Activated T-helper 17 cell treated with anti-CD3 and anti-CD28 coated beads, Interleukin-2, amount 50 U/mL, for 72 hours (primary cell): ENCODE measurements around the gene CILP. TPM values are rescaled to one million over a fixed set of nuclear protein-coding genes. Genes with fewer than 3 reads are reported as not detected.

Experiments used
- ATAC-seq: fragments of 150-1000 bp; cut with Tn5 transposase; replicated peaks from 2 replicates; pipeline ENCODE4 v1.10.0; 2021; ENCODE audit warnings: mild to moderate bottlenecking, moderate library complexity
- H3K27ac Mint-ChIP-seq: one replicate; pipeline ENCODE4 v1.8.0; 2022; ENCODE audit warnings: mixed read lengths
- H3K27me3 Mint-ChIP-seq: one replicate; pipeline ENCODE4 v1.8.0; 2022; ENCODE audit warnings: mixed read lengths
- H3K36me3 Mint-ChIP-seq: one replicate; pipeline ENCODE4 v1.8.0; 2022; ENCODE audit warnings: low read depth, mild to moderate bottlenecking, mixed read lengths
- H3K4me1 Mint-ChIP-seq: one replicate; pipeline ENCODE4 v1.8.0; 2022; ENCODE audit warnings: mixed read lengths
- H3K4me3 Mint-ChIP-seq: one replicate; pipeline ENCODE4 v1.8.0; 2022; ENCODE audit warnings: mild to moderate bottlenecking, mixed read lengths
- H3K9me3 Mint-ChIP-seq: one replicate; pipeline ENCODE4 v1.8.0; 2022; ENCODE audit warnings: mixed read lengths
- total RNA-seq, 2 donors: library from RNA; stranded (reverse); gene quantifications; one replicate each; pipeline ENCODE4 v1.2.3, GENCODE V29; 2022

Gene CILP
- total RNA-seq, 2 donors from 2014 or later, result 0.05 to 0.09 TPM

DNA sequence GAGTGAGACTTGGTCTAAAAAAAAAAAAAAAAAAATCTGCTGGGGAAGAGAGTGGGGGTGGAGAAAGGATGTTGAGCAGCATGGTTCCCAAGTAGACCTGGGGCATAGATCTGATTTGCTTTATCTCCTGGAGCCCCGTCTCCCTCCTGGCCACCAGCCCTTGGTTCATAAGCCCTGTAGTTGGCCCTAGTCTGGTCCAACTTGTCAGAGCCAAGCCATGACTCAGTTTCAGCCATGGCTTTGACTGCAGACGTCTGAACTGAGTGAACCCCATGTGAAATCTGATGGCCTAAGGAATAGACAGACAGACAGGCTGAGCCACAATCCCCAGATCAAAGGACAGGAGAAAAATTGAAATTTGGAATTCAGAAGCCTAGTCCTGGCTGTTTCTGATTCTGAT is 2.0 kb upstream of the CILP start:
- Mint-ChIP-seq H3K27ac (no peak overlapping the region), H3K36me3 (no peaks in the 10 kb centered on the region), H3K9me3 (no peaks in the 10 kb centered on the region), H3K4me1 (peaks cover 5% of the 10 kb centered on the region), H3K4me3 (no peak overlapping the region), H3K27me3 (no peaks in the 10 kb centered on the region)
- ATAC-seq, result no peak

- no peaks in the 10 kb centered on the region for H3K36me3 Mint-ChIP-seq
- H3K27ac Mint-ChIP-seq, result no peak overlapping the region
- no peaks in the 10 kb centered on the region for H3K9me3 Mint-ChIP-seq
- no peaks in the 10 kb centered on the region for H3K4me1 Mint-ChIP-seq
- ATAC-seq, result peak; percentile 72
- no peaks in the 10 kb centered on the region for H3K27me3 Mint-ChIP-seq
- no peak overlapping the region for H3K4me3 Mint-ChIP-seq
Observed at GRCh38 chr15:65212097-65212496, 824 bp upstream of the CILP start.

DNA sequence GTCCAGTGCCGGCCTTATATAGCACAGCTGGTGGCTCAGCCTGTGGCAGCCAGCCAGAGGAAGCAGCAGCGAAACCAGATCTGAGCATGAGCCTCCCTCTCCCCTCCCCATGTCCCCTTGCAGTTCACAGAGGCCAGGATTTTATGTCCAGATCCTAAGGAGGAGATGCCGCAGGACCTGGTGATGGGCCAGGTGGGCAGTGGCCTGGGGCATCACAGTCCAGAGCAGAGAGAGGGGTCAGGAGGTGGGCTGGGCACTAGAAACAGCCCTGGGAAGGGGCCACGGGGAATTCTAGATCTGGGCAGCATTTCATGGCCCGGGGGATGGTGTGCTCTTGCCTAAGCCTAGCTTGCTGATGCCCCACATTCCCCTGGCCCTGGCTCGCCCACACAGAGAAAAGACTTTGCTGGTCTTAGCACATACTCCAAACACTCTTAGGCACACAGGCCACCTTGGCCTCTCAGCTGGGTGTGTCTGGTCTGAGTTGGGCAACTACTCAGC is 259 bp upstream of the CILP start:
- no peaks in the 10 kb centered on the region for H3K9me3 Mint-ChIP-seq
- no peak overlapping the region for H3K27ac Mint-ChIP-seq
- no peaks in the 10 kb centered on the region for H3K36me3 Mint-ChIP-seq
- H3K4me1 Mint-ChIP-seq, result no peaks in the 10 kb centered on the region
- no peak overlapping the region for H3K4me3 Mint-ChIP-seq
- ATAC-seq, result no peak
- no peaks in the 10 kb centered on the region for H3K27me3 Mint-ChIP-seq

DNA sequence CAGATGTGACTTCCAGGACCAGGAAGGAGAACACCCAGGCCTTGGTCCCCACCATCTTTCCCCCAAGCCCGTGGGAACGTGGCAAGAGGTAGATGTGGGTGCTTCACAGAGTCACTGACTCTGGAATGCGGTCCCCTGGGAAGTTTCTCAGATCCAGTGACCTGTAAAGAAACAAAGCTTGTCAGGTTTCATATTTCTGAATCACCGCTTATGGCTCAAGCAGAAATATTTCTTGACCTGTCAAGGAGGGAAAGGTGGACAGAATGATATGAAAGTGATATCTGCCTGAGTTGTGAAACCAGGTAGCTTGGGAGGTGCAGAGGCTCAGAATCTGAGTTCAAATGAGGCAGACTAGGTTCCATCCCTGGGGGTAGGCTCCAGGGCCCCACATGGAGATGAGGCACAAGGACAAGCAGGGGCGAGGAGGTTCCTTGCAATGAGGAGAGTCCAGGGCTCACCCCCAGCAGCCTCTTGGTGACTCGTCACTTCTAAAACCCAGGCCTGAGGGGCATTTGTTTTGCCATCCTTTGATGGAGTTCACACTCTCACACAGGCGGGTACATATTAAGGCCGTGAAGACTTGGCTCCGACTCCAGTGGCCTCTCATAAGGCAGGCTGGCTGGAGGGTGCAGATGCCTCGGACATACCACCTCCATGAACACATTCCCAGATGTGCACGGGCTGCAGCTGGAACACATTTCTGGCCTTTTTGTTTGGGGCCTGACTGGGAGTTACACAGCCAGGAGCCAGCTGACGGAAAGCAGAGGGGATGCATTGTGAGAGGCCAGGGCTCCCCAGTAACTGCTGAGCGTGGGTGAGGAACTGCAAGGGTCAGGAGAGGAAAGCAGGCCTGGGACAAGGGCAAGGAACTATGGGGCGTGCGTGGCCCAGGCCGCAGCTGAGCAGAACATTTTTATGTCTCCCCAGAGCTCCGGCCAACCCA is 1.3 kb downstream of the CILP start:
- H3K9me3 Mint-ChIP-seq, result no peaks in the 10 kb centered on the region
- no peak for ATAC-seq
- no peaks in the 10 kb centered on the region for H3K4me1 Mint-ChIP-seq
- no peak overlapping the region for H3K27ac Mint-ChIP-seq
- H3K4me3 Mint-ChIP-seq, result no peak overlapping the region
- H3K27me3 Mint-ChIP-seq, result no peaks in the 10 kb centered on the region
- no peaks in the 10 kb centered on the region for H3K36me3 Mint-ChIP-seq

- Mint-ChIP-seq H3K27me3 (no peaks in the 10 kb centered on the region), H3K27ac (no peak overlapping the region), H3K4me3 (no peak overlapping the region), H3K9me3 (no peaks in the 10 kb centered on the region), H3K4me1 (no peaks in the 10 kb centered on the region), H3K36me3 (no peaks in the 10 kb centered on the region)
- ATAC-seq, result no peak
Observed at GRCh38 chr15:65208647-65209046, 2.6 kb downstream of the CILP start.

GRCh38 chr15:65207280-65207840 is 3.9 kb downstream of the CILP start:
- Mint-ChIP-seq H3K4me1 (no peaks in the 10 kb centered on the region), H3K27ac (no peak overlapping the region), H3K36me3 (no peaks in the 10 kb centered on the region), H3K27me3 (no peaks in the 10 kb centered on the region), H3K4me3 (no peak overlapping the region), H3K9me3 (no peaks in the 10 kb centered on the region)
- no peak for ATAC-seq

GRCh38 chr15:65206750-65207149 is 4.5 kb downstream of the CILP start:
- H3K27ac Mint-ChIP-seq, result no peak overlapping the region
- no peaks in the 10 kb centered on the region for H3K4me1 Mint-ChIP-seq
- ATAC-seq, result no peak
- no peaks in the 10 kb centered on the region for H3K27me3 Mint-ChIP-seq
- no peak overlapping the region for H3K4me3 Mint-ChIP-seq
- no peaks in the 10 kb centered on the region for H3K36me3 Mint-ChIP-seq
- H3K9me3 Mint-ChIP-seq, result no peaks in the 10 kb centered on the region

DNA sequence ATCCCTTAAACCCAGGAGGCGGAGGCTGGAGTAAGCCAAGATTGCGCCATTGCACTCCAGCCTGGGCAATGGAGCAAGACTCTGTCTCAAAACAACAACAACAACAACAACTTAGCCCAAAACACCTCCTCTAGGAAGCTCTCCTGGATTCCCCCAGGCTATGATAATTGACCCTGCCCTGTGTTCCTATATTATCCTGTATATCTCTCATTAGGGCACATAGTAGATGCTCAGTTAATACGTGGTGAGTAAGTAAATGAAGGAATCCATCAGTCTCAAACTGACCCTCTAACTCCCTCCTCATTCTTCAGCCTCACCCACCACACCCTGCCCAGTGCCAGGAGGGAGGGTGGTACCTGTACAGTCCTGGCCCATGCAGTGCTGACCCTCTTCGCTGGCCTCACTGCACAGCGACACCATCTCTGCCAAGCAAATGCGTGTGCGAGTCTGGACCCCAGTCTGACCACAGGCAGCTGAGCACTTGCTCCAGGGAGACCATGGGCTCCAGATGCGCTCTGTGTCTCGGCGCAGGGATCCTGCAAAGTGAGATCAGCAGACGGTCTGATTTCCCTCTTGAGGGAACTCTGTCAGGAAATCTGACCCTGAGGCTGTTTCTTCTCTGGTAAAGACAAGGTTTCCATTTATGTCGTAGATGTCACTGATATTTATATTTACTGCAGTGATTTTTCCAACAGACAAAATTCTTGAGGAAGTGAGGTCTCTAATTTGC is 6.2 kb downstream of the CILP start:
- Mint-ChIP-seq H3K27me3 (no peaks in the 10 kb centered on the region), H3K4me3 (no peak overlapping the region), H3K27ac (no peak overlapping the region), H3K4me1 (no peaks in the 10 kb centered on the region), H3K36me3 (no peaks in the 10 kb centered on the region), H3K9me3 (no peaks in the 10 kb centered on the region)
- no peak for ATAC-seq

DNA sequence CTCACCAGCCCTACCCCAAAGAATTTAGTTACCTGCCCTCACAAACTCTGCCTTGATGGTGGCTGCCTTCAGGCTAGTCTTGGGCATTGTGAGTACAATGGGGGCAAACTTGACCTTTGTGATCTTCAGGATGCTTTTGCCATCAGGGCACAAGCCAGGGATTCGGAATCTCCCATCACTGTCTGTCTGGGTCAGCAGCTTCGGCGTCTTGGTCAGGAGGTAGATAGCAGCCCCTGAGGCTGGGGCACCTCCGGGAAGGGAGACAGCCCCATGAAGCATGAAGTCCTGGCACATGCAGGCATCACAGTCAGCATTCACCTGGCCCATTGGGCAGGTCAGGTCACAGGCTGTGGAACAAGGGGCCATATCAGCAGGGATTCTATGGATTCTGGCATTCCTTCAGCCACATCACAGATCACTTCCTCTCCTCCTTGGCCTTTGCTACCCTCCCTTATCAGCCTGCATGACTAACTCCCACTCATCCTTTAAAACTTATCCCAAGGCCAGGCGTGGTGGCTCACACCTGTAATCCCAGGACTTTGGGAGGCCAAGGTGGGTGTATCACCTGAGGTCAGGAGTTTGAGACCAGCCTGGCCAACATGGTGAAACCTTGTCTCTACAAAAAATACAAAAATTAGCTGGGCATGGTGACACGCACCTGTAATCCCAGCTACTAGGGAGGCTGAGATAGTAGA is 6.9 kb downstream of the CILP start:
- no peak for ATAC-seq
- no peaks in the 10 kb centered on the region for H3K4me1 Mint-ChIP-seq
- H3K27ac Mint-ChIP-seq, result no peak overlapping the region
- H3K36me3 Mint-ChIP-seq, result no peaks in the 10 kb centered on the region
- H3K27me3 Mint-ChIP-seq, result no peaks in the 10 kb centered on the region
- H3K4me3 Mint-ChIP-seq, result no peak overlapping the region
- H3K9me3 Mint-ChIP-seq, result no peaks in the 10 kb centered on the region

DNA sequence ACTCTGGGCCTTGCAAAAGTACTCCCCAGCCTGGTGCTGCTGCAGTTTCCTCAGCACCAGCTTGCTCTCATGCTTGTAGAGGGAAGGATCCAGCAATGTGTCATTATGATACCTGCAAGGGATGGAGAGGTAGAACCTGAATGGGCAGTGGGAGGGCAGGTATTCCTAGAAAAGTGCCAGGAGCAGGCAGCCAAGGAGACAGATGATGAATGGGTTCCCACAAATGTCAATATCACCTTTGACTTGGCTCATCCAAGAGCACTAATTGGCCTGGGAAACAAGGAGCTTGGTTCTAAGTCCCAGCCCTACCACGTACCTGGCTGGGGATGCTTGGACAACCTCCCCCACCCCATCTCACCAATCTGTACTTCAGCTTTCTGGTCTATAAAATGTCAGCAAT is 9.4 kb downstream of the CILP start:
- Mint-ChIP-seq H3K4me3 (no peak overlapping the region), H3K9me3 (no peaks in the 10 kb centered on the region), H3K4me1 (no peaks in the 10 kb centered on the region), H3K27ac (no peak overlapping the region), H3K27me3 (no peaks in the 10 kb centered on the region), H3K36me3 (no peaks in the 10 kb centered on the region)
- no peak for ATAC-seq

- Mint-ChIP-seq H3K9me3 (no peaks in the 10 kb centered on the region), H3K27me3 (no peaks in the 10 kb centered on the region), H3K27ac (no peak overlapping the region), H3K4me1 (no peaks in the 10 kb centered on the region), H3K4me3 (no peak overlapping the region), H3K36me3 (no peaks in the 10 kb centered on the region)
- ATAC-seq, result no peak
Observed at GRCh38 chr15:65198571-65198970, 12.7 kb downstream of the CILP start.

DNA sequence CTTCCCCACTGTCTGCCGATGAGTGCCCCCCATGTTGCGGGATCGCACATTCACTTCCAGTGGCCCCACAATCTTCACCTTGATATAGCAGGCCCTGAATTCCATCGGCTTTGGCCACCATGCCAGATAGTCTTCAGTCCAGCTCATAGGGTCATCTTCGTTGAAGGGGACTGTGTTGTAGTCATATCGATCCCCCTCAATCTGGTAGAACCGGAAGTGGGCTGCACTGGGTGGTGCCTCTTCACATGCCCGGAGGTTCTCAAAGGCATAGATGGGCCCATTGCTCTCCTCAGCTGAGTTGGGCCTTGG is 14.0 kb downstream of the CILP start:
- no peaks in the 10 kb centered on the region for H3K9me3 Mint-ChIP-seq
- no peak overlapping the region for H3K4me3 Mint-ChIP-seq
- ATAC-seq, result no peak
- no peaks in the 10 kb centered on the region for H3K4me1 Mint-ChIP-seq
- H3K36me3 Mint-ChIP-seq, result no peaks in the 10 kb centered on the region
- no peak overlapping the region for H3K27ac Mint-ChIP-seq
- no peaks in the 10 kb centered on the region for H3K27me3 Mint-ChIP-seq

- H3K4me3 Mint-ChIP-seq, result no peak overlapping the region
- no peak for ATAC-seq
- H3K4me1 Mint-ChIP-seq, result no peaks in the 10 kb centered on the region
- no peaks in the 10 kb centered on the region for H3K36me3 Mint-ChIP-seq
- H3K9me3 Mint-ChIP-seq, result no peaks in the 10 kb centered on the region
- H3K27me3 Mint-ChIP-seq, result no peaks in the 10 kb centered on the region
- no peak overlapping the region for H3K27ac Mint-ChIP-seq
Observed at GRCh38 chr15:65196637-65197336, 14.5 kb downstream of the CILP start.

- H3K9me3 Mint-ChIP-seq, result no peaks in the 10 kb centered on the region
- H3K27me3 Mint-ChIP-seq, result no peaks in the 10 kb centered on the region
- H3K27ac Mint-ChIP-seq, result no peak overlapping the region
- H3K4me1 Mint-ChIP-seq, result no peaks in the 10 kb centered on the region
- no peaks in the 10 kb centered on the region for H3K36me3 Mint-ChIP-seq
- ATAC-seq, result no peak
- H3K4me3 Mint-ChIP-seq, result no peak overlapping the region
Observed at GRCh38 chr15:65195548-65195923, 15.7 kb downstream of the CILP start.
